GM19099 (cell line): ENCODE measurements around the gene TMEM163.

Experiments used
- POLR2A ChIP-seq: IDR thresholded peaks from 3 replicates; pipeline ENCODE4 v1.6.1; 2011; ENCODE audit warnings: low read depth; ENCODE audit not compliant: insufficient read length; ENCODE audit errors: extremely low read depth

Gene TMEM163

DNA sequence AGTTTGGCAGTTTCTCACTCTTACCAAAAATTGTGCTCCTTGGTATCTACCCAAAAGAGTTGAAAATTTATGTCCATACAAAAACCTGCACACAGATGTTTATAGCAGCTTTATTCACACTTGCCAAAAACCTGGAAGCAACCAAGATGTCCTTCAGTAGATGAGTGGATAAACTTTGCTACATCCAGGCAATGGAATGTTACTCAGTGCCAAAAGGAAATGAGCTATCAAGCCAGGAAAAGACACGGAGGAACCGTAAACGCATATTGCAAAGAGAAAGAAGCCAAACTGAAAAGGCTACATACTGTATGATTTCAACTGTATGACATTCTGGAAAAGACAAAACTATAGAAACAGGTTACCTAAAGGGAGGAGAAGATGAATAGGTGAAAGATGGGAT lies 36.1 kb downstream of the TMEM163 start:
- TF ChIP-seq POLR2A = no peak

DNA sequence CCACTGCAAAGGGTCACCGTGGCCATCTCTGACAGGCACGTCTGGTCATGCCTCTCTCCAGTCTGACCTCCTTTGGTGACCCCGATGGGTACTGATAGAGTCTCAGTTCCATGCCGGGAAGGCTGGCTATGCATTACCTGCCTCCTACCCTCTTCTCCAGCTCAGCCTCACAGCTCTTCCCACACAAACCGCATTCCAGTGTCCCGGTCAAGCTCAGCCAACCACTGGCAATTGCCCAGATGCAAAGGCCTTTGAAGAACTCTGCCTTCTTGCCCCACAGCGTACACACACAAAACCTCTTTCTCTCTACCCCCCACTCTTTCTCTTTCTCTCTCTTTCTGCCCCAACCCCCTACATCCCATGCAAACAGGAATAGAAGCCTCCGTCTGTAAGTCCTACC lies 37.6 kb downstream of the TMEM163 start:
- TF ChIP-seq POLR2A = no peak

DNA sequence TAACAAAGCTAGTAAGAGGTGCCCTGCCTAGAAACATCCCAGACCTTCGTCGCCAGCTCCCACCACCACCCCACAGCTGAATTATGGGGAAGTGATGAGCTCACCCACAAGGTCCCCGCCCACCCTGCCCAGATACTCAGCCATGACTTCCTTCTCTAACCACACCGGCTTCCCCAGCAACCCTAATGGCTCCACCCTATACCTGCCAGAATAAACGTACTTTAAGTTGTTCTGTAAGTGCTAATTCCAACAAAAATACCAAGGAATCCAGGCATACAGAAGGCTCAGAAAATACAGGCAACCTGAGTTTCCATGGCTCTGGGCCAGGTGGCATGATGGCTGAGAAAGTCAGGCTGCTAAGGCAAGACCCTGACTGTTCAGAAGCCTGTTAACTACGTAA lies 39.1 kb downstream of the TMEM163 start:
- no peak for TF ChIP-seq POLR2A

- no peak for TF ChIP-seq POLR2A
These were observed 39.5 kb downstream of the TMEM163 start for GRCh38 chr2:134679294-134679693.

GRCh38 chr2:134677856-134678756 lies 40.7 kb downstream of the TMEM163 start:
- no peak for TF ChIP-seq POLR2A

GRCh38 chr2:134676960-134677359 lies 41.8 kb downstream of the TMEM163 start:
- TF ChIP-seq POLR2A = no peak

DNA sequence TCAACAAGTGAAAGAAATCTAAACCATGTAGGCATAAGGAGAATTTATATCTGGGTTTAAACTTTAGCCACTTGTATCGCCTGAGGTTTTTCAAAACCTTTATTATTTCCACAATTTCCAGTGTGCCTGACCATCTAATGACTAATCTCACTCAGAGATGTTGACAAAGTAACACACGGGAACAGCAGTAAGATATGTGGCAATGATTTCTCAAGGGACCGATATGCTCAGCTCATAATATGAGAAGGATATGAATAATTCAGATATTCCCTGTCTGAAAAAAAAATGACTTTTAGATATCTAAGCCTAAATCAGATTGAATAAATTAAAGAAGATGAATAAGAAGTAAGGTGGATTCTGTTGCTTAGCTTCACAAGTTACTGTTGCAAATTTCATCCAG lies 43.5 kb downstream of the TMEM163 start:
- TF ChIP-seq POLR2A = no peak

- TF ChIP-seq POLR2A = no peak
These were observed 44.1 kb downstream of the TMEM163 start for GRCh38 chr2:134674687-134675086.

- TF ChIP-seq POLR2A = no peak
These were observed 47.3 kb downstream of the TMEM163 start for GRCh38 chr2:134671513-134671912.

DNA sequence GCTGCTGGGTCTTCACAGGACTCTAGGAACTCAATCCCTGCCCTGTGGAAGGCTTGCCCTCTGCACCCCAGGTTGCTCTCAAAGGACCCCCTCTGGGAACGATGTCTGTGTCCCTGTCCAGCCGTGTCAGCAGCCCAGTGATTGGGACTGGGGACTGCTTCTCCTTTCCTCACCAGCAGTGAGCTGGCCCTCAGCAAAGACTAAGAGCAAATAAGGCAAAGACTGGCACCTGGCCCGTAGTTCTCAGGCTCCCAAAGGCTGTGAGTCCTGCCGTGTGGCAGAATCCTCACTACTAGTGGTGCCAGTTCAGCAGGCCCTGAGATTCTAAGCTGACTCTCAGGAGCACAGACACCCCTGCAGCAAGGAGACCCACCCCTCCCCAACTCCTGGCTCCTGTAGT lies 47.8 kb downstream of the TMEM163 start:
- no peak for TF ChIP-seq POLR2A

DNA sequence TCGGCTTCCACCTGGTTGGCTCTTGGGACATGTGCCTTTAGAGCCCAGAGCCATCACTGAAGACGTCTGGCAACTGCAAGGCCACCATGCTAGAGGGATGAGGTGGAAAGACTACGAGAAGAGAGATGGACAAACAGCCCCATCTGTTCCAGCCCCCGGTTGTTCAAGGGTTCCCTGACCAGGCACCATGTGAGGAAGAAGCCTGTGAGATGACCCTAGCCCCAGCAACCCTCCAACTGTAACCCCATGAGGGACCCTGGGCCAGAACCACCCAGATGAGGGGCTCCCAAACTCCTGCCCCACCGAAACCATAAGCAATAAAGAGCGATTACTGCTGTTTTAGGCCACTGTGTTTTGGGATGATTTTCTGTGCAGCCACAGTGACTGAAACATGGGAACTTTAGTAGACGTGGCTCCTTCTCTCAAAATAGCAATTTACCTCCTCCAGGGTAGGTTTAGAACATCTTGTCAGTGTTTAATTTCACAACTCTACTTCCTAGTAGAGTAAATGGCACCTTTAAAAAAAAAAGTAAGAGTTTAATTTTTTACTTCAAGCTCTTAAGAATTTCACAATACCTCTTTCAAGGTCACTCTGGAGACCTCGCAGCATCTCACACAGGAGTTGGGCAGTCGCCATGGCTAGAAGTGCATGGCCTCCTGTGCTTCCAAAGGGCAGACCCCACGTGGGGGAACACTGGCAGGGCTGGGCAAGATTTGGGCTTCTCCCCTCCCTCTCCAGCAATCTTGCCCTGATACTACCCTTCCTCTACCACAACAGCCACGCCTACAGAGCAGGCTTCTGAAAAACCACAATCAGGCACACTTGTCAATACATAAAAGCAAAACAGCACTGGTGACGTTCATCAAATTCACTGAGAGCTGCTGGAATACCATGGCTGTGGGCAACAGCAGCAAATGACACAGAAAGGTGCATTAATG lies 48.8 kb downstream of the TMEM163 start:
- TF ChIP-seq POLR2A = no peak

GRCh38 chr2:134668821-134669220 lies 50.0 kb downstream of the TMEM163 start:
- TF ChIP-seq POLR2A = no peak

- no peak for TF ChIP-seq POLR2A
These were observed 51.3 kb downstream of the TMEM163 start for GRCh38 chr2:134667541-134667940.

DNA sequence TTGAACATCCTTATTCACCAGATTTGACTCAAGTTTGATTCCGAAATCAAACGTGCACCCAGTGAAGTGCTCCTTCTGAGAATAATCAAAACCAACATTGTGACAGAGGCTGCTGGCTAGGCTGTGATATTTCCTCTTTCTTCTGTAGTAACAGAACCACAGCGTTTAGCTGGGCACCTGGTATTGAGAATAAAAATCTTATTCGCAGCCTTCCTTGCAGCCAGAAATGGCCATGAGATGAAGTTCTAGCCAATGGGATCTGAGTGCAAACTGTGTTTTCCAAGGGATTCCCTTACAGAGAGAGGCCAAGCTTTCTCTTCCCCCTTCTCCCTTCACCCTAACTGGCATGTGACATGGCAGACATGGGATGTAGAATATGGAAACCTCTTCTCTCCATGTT lies 51.7 kb downstream of the TMEM163 start:
- no peak for TF ChIP-seq POLR2A

DNA sequence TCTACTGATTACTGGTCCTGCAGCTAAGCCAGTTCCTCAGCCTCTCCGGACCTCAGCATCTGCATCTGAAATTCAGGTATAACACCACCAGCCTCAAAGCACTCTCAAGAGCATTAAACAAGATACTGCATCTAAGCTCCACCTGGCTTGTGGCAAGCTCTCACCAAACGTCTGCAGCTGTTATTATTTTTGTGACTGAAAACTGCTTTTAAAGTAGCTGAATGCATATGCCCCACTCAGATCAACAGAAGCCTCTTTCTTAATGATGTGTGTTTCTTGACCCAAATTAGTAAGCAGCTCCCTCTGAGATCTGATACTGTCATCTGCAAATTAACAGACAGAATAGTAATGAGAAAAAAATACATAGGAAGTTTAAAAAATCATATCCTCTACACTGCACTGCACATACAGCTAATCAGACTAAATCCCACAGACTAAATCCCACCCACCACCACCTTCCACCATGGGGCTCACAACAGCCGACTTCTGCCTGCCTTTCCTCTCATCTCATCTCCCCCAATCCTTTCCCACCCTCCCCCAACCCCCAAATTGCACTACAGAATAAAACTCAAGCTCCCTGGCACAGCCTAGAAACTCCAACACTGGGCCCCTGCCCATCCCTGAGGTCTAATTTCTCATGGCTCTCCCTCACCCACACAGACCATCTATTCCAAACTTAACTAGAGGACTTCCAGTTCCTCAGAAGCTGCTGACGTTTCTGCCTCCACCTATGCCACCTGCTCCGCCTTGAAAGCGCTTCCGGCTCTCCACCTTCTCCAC lies 52.9 kb downstream of the TMEM163 start:
- TF ChIP-seq POLR2A = no peak
